ENCODE data around the gene CMIP.

- no peak for TF ChIP-seq CTCF (IDR thresholded peaks at IDR 0.05)
- TF ChIP-seq POLR2A (IDR thresholded peaks at IDR 0.05), result no peak
These were observed 53.1 kb downstream of the CMIP start for GRCh38 chr16:81497690-81498089.
